B cell (primary cell): Measurements from ENCODE around the gene ANKS6.

Experiments
- CTCF ChIP-seq: fragments of 200-600 bp; IDR thresholded peaks from one replicate; pipeline ENCODE4 v1.8.0; 2022; ENCODE audit warnings: antibody characterized with exemption, mild to moderate bottlenecking
- EZH2 ChIP-seq: IDR thresholded peaks from 2 replicates; pipeline ENCODE4 v1.6.1; 2012; ENCODE audit warnings: borderline replicate concordance, low read depth, mild to moderate bottlenecking, moderate library complexity, low read length; ENCODE audit not compliant: insufficient read depth, poor library complexity, severe bottlenecking

- TF ChIP-seq CTCF (no peak), EZH2 (no peak)
These were observed 29.2 kb downstream of the ANKS6 start for GRCh38 chr9:98767196-98767595.
